ENCODE results near the gene DCK. TPM values are rescaled to one million over a fixed set of nuclear protein-coding genes. Genes with fewer than 3 reads are reported as not detected.

DCK gene
- total RNA-seq, 1 experiment from 2014 or later = 21.0 TPM

GRCh38 chr4:70994387-70995099 is 1.1 kb downstream of the DCK start:
- intact Hi-C loops (cut with micrococcal nuclease) = loop anchor here (5.0 kb wide), 1 partner anchor 307 kb away; the partner anchor contains the start of gene UTP3

GRCh38 chr4:70996018-70996360 is 2.5 kb downstream of the DCK start:
- no peak overlapping the region for H3K4me3 ChIP-seq (ENCODE audit: low read length)
- peaks cover 10% of the 10 kb centered on the region for H3K36me3 ChIP-seq (ENCODE audit: low read depth, low read length)
- no peak for ATAC-seq
- no peaks in the 10 kb centered on the region for H3F3A ChIP-seq (ENCODE audit: low read length, unreplicated experiment)
- H3K9me2 ChIP-seq (replicated peaks; ENCODE audit: low read length) = no peaks in the 10 kb centered on the region
- no peaks in the 10 kb centered on the region for H3K9me3 ChIP-seq (ENCODE audit: low read length)
- H3K4me2 ChIP-seq (ENCODE audit: low read length) = peak overlapping the region; percentile 89
- no peak for DNase-seq
- intact Hi-C loops (cut with micrococcal nuclease) = no loop called here
- H3K27me3 ChIP-seq (ENCODE audit: low read length) = no peaks in the 10 kb centered on the region
- POLR2A ChIA-PET (ENCODE audit: unreplicated experiment) = no interaction called here
- no peak overlapping the region for H2AFZ ChIP-seq (ENCODE audit: low read length)
- CTCF ChIA-PET = interaction anchor here (0.6 kb wide), 1 partner anchor 14 kb away, joined by 4 read pairs; no protein-coding TSS in a partner anchor
- no peaks in the 10 kb centered on the region for H4K20me1 ChIP-seq (ENCODE audit: low read length)
- TF ChIP-seq EZH2phosphoT487 (IDR thresholded peaks at IDR 0.05; ENCODE audit: borderline replicate concordance, low read length) = no peak
- TF ChIP-seq CTCF (conservative IDR thresholded peaks at IDR 0.05; ENCODE audit: low read depth, low read length) = no peak
- no TSS peak for BruUV-seq (replicated peaks)
- peaks cover 56% of the 10 kb centered on the region for H3K79me2 ChIP-seq (ENCODE audit: low read length)
- H3K9ac ChIP-seq (ENCODE audit: low read length) = no peak overlapping the region
- no peak overlapping the region for H3K27ac ChIP-seq (ENCODE audit: low read length)
- H3K4me1 ChIP-seq (ENCODE audit: insufficient read depth, low read length) = peaks cover 31% of the 10 kb centered on the region

More at GRCh38 chr4:70994387-70995099, 1.1 kb downstream of the DCK start:
- no peak overlapping the region for H3K27ac ChIP-seq (ENCODE audit: low read length)
- no peaks in the 10 kb centered on the region for H3K27me3 ChIP-seq (ENCODE audit: low read length)
- DNase-seq (no peak), ATAC-seq (no peak)
- TF ChIP-seq CTCF (conservative IDR thresholded peaks at IDR 0.05; ENCODE audit: low read depth, low read length) (no peak), EZH2phosphoT487 (IDR thresholded peaks at IDR 0.05; ENCODE audit: borderline replicate concordance, low read length) (no peak), EZH2 (IDR thresholded peaks at IDR 0.05; ENCODE audit: low read length, unreplicated experiment) (no peak)
- peak overlapping the region; percentile 76 for H3K9ac ChIP-seq (ENCODE audit: low read length)
- H3K79me2 ChIP-seq (ENCODE audit: low read length) = peaks cover 48% of the 10 kb centered on the region
- H3K9me3 ChIP-seq (ENCODE audit: low read length) = no peaks in the 10 kb centered on the region
- peak overlapping the region; percentile 75 for H3K4me3 ChIP-seq (ENCODE audit: low read length)
- BruUV-seq (replicated peaks) = no TSS peak
- no peaks in the 10 kb centered on the region for H4K20me1 ChIP-seq (ENCODE audit: low read length)
- H3K36me3 ChIP-seq (ENCODE audit: low read depth, low read length) = peaks cover 10% of the 10 kb centered on the region
- H3K4me2 ChIP-seq (ENCODE audit: low read length) = peak overlapping the region; percentile 89
- H3K9me2 ChIP-seq (replicated peaks; ENCODE audit: low read length) = no peaks in the 10 kb centered on the region
- H3F3A ChIP-seq (ENCODE audit: low read length, unreplicated experiment) = no peaks in the 10 kb centered on the region
- peaks cover 31% of the 10 kb centered on the region for H3K4me1 ChIP-seq (ENCODE audit: insufficient read depth, low read length)
- H2AFZ ChIP-seq (ENCODE audit: low read length) = peak overlapping the region; percentile 84
- ChIA-PET CTCF (no interaction called here), POLR2A (ENCODE audit: unreplicated experiment) (no interaction called here)

GRCh38 chr4:70997036-70997435 is 3.6 kb downstream of the DCK start:
- H3K27ac ChIP-seq (ENCODE audit: low read length) = no peak overlapping the region
- no peaks in the 10 kb centered on the region for H3K9me2 ChIP-seq (replicated peaks; ENCODE audit: low read length)
- H3K9ac ChIP-seq (ENCODE audit: low read length) = no peak overlapping the region
- no peak overlapping the region for H2AFZ ChIP-seq (ENCODE audit: low read length)
- CTCF ChIA-PET = interaction anchor here (0.5 kb wide), 1 partner anchor 95 kb away, joined by 5 read pairs; no protein-coding TSS in a partner anchor
- ATAC-seq (no peak), DNase-seq (no peak)
- POLR2A ChIA-PET (ENCODE audit: unreplicated experiment) = interaction anchor here (0.8 kb wide), 1 partner anchor 1154 kb away, joined by 3 read pairs; no protein-coding TSS in a partner anchor
- no peak for TF ChIP-seq EZH2 (IDR thresholded peaks at IDR 0.05; ENCODE audit: low read length, unreplicated experiment)
- no peak for TF ChIP-seq EZH2phosphoT487 (IDR thresholded peaks at IDR 0.05; ENCODE audit: borderline replicate concordance, low read length)
- TF ChIP-seq CTCF (conservative IDR thresholded peaks at IDR 0.05; ENCODE audit: low read depth, low read length) = no peak
- H3K4me3 ChIP-seq (ENCODE audit: low read length) = no peak overlapping the region
- no peaks in the 10 kb centered on the region for H3K9me3 ChIP-seq (ENCODE audit: low read length)
- H3K27me3 ChIP-seq (ENCODE audit: low read length) = no peaks in the 10 kb centered on the region
- BruUV-seq (replicated peaks) = no TSS peak
- no peaks in the 10 kb centered on the region for H4K20me1 ChIP-seq (ENCODE audit: low read length)
- no peaks in the 10 kb centered on the region for H3F3A ChIP-seq (ENCODE audit: low read length, unreplicated experiment)
- intact Hi-C loops (cut with micrococcal nuclease) = no loop called here
- H3K4me1 ChIP-seq (ENCODE audit: insufficient read depth, low read length) = peaks cover 31% of the 10 kb centered on the region
- H3K36me3 ChIP-seq (ENCODE audit: low read depth, low read length) = peaks cover 10% of the 10 kb centered on the region
- peaks cover 66% of the 10 kb centered on the region for H3K79me2 ChIP-seq (ENCODE audit: low read length)
- peak overlapping the region; percentile 89 for H3K4me2 ChIP-seq (ENCODE audit: low read length)
